Measurements from ENCODE around the gene SPNS2. TPM values are rescaled to one million over a fixed set of nuclear protein-coding genes. Genes with fewer than 3 reads are reported as not detected.

SPNS2 gene
- total RNA-seq, 1 experiment from 2014 or later: 33.8 TPM

DNA sequence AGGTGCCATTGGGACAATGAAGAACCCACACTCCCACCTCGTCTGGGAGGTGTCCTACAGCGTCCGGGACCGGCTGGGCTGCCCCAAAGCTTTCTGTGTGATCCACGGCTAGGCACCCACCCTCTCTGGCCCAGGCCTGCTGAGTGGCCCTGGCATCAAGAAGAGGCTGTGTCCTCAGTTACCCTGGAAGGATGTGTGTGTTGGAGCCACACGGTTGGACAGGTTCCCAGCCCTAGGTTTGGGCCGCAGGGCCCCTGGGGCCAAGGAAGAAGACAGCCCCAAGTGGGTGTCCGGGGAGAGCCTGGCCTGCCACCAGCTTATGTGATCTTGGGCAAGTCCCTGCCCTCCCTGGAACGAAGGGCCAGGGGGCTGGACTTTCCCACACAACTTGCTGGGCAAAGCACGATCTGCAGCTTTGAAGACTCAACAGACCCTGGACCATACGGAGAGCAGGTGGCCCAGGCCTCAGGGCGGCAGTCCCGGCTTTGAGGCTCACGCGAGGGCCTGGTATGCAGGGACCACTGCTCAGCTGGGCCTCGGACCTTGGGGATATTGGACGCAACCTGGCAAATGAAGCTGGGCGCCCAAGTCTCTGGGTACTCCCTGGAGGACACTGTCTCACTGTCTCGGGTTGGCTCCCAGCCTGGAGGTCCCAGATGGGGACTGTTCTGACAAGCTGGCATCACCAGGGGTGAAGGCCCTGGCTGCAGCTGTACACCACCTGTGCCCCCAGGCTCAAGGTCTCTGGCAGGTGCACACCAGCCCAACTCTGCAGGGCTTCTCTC is 39.0 kb downstream of the SPNS2 start:
- ChIA-PET POLR2A (ENCODE audit: unreplicated experiment) (interaction anchor here (0.5 to 0.6 kb wide), 3 partner anchors 24 to 173 kb away, joined by 3 to 13 read pairs (median 5); partner anchors contain the start of gene ARRB2), CTCF (no interaction called here)
- peak overlapping the region; percentile 31; the same call in 1 of the 2 replicates for H3K27ac ChIP-seq

DNA sequence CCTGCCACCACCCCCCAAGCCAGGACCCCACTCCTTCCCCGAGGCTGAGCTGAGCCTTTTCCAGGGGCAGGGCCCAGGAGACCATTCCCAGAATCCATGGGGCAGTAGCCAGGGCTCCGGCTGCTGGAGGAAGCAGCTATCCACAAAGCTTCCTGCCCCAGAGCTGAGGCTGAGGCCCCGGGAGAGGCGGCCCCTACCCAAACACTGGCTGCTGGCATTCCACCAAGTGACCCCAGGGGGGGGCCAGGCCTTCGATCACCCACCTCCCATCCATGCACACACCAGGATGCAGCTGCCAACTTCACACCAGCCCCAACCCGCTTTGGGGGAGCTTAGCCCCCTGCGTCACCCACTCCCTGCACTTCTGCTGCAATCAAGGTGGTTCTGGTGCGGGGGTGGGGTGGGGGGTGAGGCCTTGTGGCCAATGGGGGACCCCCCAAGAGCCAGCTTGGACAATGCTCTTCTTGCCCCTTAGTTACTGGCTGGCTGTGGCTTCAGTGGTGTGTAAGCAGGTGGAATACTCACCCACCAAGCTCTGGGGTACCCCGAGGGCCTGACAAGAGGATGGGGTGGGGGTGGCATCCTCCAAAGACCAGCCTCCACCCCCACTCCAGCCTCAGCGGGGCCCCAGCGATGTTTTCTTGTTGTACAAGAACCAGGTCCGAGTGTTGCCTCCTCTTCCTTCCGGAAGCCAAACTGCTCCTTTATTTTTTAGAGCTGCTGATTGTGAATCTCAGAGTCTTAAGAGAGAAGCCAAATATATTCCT is 39.7 kb downstream of the SPNS2 start:
- no peak for DNase-seq
- Histone ChIP-seq H3F3A (ENCODE audit: insufficient read depth, low read depth) (peaks cover 99% of the 10 kb centered on the region), H2AFZ (no peak overlapping the region), H3K4me2 (no peak overlapping the region), H3K79me2 (ENCODE audit: low read depth) (no peaks in the 10 kb centered on the region), H3K27me3 (ENCODE audit: insufficient read depth, low read depth) (no peaks in the 10 kb centered on the region), H3K27ac (0 out of 2 replicates have a peak overlapping the region, but pooled peaks have one; percentile 31), H3K4me1 (replicated peaks; ENCODE audit: insufficient read depth) (peaks cover 9% of the 10 kb centered on the region; the same call in 1 of the 2 replicates), H3K36me3 (ENCODE audit: low read depth) (peaks cover 22% of the 10 kb centered on the region; the same call in 1 of the 2 replicates), H3K9me3 (ENCODE audit: insufficient read depth, low read depth) (no peaks in the 10 kb centered on the region), H3K9me2 (ENCODE audit: insufficient read depth) (no peaks in the 10 kb centered on the region), H4K20me1 (ENCODE audit: insufficient read depth) (peaks cover 48% of the 10 kb centered on the region), H3K4me3 (no peak overlapping the region)
- TF ChIP-seq, protein P1, sequence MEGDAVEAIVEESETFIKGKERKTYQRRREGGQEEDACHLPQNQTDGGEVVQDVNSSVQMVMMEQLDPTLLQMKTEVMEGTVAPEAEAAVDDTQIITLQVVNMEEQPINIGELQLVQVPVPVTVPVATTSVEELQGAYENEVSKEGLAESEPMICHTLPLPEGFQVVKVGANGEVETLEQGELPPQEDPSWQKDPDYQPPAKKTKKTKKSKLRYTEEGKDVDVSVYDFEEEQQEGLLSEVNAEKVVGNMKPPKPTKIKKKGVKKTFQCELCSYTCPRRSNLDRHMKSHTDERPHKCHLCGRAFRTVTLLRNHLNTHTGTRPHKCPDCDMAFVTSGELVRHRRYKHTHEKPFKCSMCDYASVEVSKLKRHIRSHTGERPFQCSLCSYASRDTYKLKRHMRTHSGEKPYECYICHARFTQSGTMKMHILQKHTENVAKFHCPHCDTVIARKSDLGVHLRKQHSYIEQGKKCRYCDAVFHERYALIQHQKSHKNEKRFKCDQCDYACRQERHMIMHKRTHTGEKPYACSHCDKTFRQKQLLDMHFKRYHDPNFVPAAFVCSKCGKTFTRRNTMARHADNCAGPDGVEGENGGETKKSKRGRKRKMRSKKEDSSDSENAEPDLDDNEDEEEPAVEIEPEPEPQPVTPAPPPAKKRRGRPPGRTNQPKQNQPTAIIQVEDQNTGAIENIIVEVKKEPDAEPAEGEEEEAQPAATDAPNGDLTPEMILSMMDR (conservative IDR thresholded peaks at IDR 0.05): no peak
- TF ChIP-seq EZH2 (IDR thresholded peaks at IDR 0.05; ENCODE audit: low read depth): no peak
- no TSS peak for BruUV-seq (replicated peaks)
- intact Hi-C loops (cut with micrococcal nuclease; ENCODE audit: unreplicated experiment): no loop called here
- CTCF ChIA-PET: interaction anchor here (0.6 kb wide), 1 partner anchor 323 kb away, joined by 8 read pairs; no protein-coding TSS in a partner anchor
- POLR2A ChIA-PET (ENCODE audit: unreplicated experiment): interaction anchor here (0.5 to 0.6 kb wide), 2 partner anchors 40 to 172 kb away, joined by 3 to 5 read pairs; partner anchors contain the start of genes ARRB2 and SPNS2

More for the DNA sequence above, 39.0 kb downstream of the SPNS2 start:
- Histone ChIP-seq H2AFZ (no peak overlapping the region), H3K4me2 (no peak overlapping the region), H3K9me3 (ENCODE audit: insufficient read depth, low read depth) (no peaks in the 10 kb centered on the region), H3K9me2 (ENCODE audit: insufficient read depth) (no peaks in the 10 kb centered on the region), H3K36me3 (ENCODE audit: low read depth) (peaks cover 18% of the 10 kb centered on the region; the same call in 1 of the 2 replicates), H3K4me3 (no peak overlapping the region), H3F3A (ENCODE audit: insufficient read depth, low read depth) (peaks cover 96% of the 10 kb centered on the region), H3K27me3 (ENCODE audit: insufficient read depth, low read depth) (no peaks in the 10 kb centered on the region), H3K4me1 (replicated peaks; ENCODE audit: insufficient read depth) (peaks cover 12% of the 10 kb centered on the region; the same call in 1 of the 2 replicates), H4K20me1 (ENCODE audit: insufficient read depth) (peaks cover 48% of the 10 kb centered on the region), H3K79me2 (ENCODE audit: low read depth) (no peaks in the 10 kb centered on the region)
- DNase-seq: no peak
- TSS peak; percentile 29 for BruUV-seq (replicated peaks)
- TF ChIP-seq, protein P1 (conservative IDR thresholded peaks at IDR 0.05): no peak
- TF ChIP-seq EZH2 (IDR thresholded peaks at IDR 0.05; ENCODE audit: low read depth): no peak
- intact Hi-C loops (cut with micrococcal nuclease; ENCODE audit: unreplicated experiment): no loop called here

DNA sequence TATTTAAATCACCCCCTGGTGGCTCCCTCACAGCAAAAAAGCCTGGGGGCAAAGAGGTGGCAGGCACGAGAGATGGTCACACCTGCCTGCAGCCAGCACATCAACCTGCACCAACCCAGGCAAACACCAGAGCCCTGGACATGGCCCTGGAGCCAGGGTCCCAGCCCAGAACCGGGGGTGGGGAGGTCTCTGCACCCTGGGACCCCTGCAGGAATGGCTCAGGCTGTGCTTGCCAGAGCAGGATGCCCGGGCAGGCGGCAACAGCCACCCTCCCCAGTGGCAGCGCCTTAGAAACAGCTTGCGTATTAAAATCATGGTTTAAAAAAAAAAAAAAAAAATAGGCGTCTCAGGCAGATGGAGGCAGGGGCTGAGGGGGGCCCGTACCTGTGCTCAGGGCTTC is 40.3 kb downstream of the SPNS2 start:
- Histone ChIP-seq H3K79me2 (ENCODE audit: low read depth) (no peaks in the 10 kb centered on the region), H2AFZ (no peak overlapping the region), H3K27me3 (ENCODE audit: insufficient read depth, low read depth) (no peaks in the 10 kb centered on the region), H3K9me2 (ENCODE audit: insufficient read depth) (no peaks in the 10 kb centered on the region), H3F3A (ENCODE audit: insufficient read depth, low read depth) (peaks cover 99% of the 10 kb centered on the region), H4K20me1 (ENCODE audit: insufficient read depth) (peaks cover 51% of the 10 kb centered on the region), H3K4me3 (no peak overlapping the region), H3K4me2 (no peak overlapping the region), H3K9me3 (ENCODE audit: insufficient read depth, low read depth) (no peaks in the 10 kb centered on the region), H3K36me3 (ENCODE audit: low read depth) (peaks cover 22% of the 10 kb centered on the region; the same call in 1 of the 2 replicates), H3K27ac (no peak overlapping the region), H3K4me1 (replicated peaks; ENCODE audit: insufficient read depth) (peaks cover 3% of the 10 kb centered on the region; the same call in 1 of the 2 replicates)
- intact Hi-C loops (cut with micrococcal nuclease; ENCODE audit: unreplicated experiment): no loop called here
- CTCF ChIA-PET: interaction anchor here (0.6 kb wide), 1 partner anchor 323 kb away, joined by 8 read pairs; no protein-coding TSS in a partner anchor
- DNase-seq: peak in 1 of 2 experiments; percentile 45
- no TSS peak for BruUV-seq (replicated peaks)
- no peak for TF ChIP-seq EZH2 (IDR thresholded peaks at IDR 0.05; ENCODE audit: low read depth)
- TF ChIP-seq, protein P1 (conservative IDR thresholded peaks at IDR 0.05): no peak
- POLR2A ChIA-PET (ENCODE audit: unreplicated experiment): no interaction called here

All from PC-9 (cell line).